C1 segment of cervical spinal cord (tissue), 14 donors: ENCODE data around the gene SH3GL1.
"Not testable (repeated sequence)": the region's sequence is repeated elsewhere in the genome, so short reads cannot be mapped to it uniquely, and the experiment has no call there.

Experiments used
- DNase-seq, 14 donors: peaks; one replicate each; lab custom pipeline; 2025; lab: John Stamatoyannopoulos, UW

SH3GL1 gene

GRCh38 chr19:4343370-4344307 lies 56.7 kb downstream of the SH3GL1 start, which contains the start of gene MPND:
Gene MPND, plus strand, starts transcription at chr19:4343562. Its CDS starts 32 bp downstream, at chr19:4343594.
- peak; percentile 66 to 95 (median 91) for DNase-seq

- peak; percentile 71 to 100 (median 96) for DNase-seq
Measured at GRCh38 chr19:4342615-4343369, 57.6 kb downstream of the SH3GL1 start.

- DNase-seq: no peak
Measured at GRCh38 chr19:4342314-4342614, 58.1 kb downstream of the SH3GL1 start.

GRCh38 chr19:4338441-4339355 lies 61.6 kb downstream of the SH3GL1 start, which contains the start of gene STAP2:
Gene STAP2, minus strand, starts transcription at chr19:4338827. Its CDS starts 74 bp downstream, at chr19:4338753.
- DNase-seq: no peak

GRCh38 chr19:4337906-4338440 lies 62.4 kb downstream of the SH3GL1 start:
- peak in 1 of 14 donors; percentile 15 for DNase-seq

- DNase-seq: no peak
Measured at GRCh38 chr19:4334929-4335570, 65.3 kb downstream of the SH3GL1 start.

- no peak for DNase-seq
Measured at GRCh38 chr19:4329858-4330257, 70.5 kb downstream of the SH3GL1 start.

- DNase-seq: not testable (repeated sequence)
Measured at GRCh38 chr19:4328991-4329681, 71.2 kb downstream of the SH3GL1 start.

GRCh38 chr19:4328243-4328990 lies 71.9 kb downstream of the SH3GL1 start:
- peak; percentile 79 to 100 (median 92) for DNase-seq

- no peak for DNase-seq
Measured at GRCh38 chr19:4327877-4328242, 72.5 kb downstream of the SH3GL1 start.

GRCh38 chr19:4327252-4327876 lies 73.0 kb downstream of the SH3GL1 start:
- DNase-seq: peak in 6 of 14 donors; percentile 18 to 74 (median 25)

GRCh38 chr19:4326837-4327251 lies 73.5 kb downstream of the SH3GL1 start:
- DNase-seq: no peak

GRCh38 chr19:4326215-4326836 lies 74.0 kb downstream of the SH3GL1 start:
- DNase-seq: no peak

- no peak for DNase-seq
Measured at GRCh38 chr19:4324228-4324627, 76.1 kb downstream of the SH3GL1 start.

- no peak for DNase-seq
Measured at GRCh38 chr19:4323692-4324091, 76.7 kb downstream of the SH3GL1 start.

- no peak for DNase-seq
Measured at GRCh38 chr19:4322942-4323665, 77.2 kb downstream of the SH3GL1 start.

- DNase-seq: no peak
Measured at GRCh38 chr19:4320419-4320818, 79.9 kb downstream of the SH3GL1 start.
